Tibial artery (tissue), 4 donors: ENCODE measurements around the gene C1orf94.

Experiments
- DNase-seq, 2 donors: peaks; one replicate each; pipeline ENCODE4 v3.0.0-alpha.2; 2019
- H3K27ac ChIP-seq, 2 donors: fragments of 200-600 bp; sonication (generic) in 1 of 2; 1 replicate in 1 of 2; 2 replicates in 1 of 2; pipeline ENCODE4 v1.5.1; 2018 to 2019; ENCODE audit warnings: mild to moderate bottlenecking in 1 of 2
- H3K27me3 ChIP-seq, 2 donors: fragments of 200-600 bp; sonication (generic) in 1 of 2; one replicate each; pipeline versions ENCODE4 v1.5.1 to v1.6.0; 2016 to 2019
- H3K36me3 ChIP-seq, 3 donors: fragments of 200-600 bp; sonication (generic) in 2 of 3; one replicate each; pipeline ENCODE4 v1.5.1; 2016 to 2019; ENCODE audit warnings: mild to moderate bottlenecking in 2 of 3
- H3K4me1 ChIP-seq, 4 donors: fragments of 200-600 bp; sonication (generic) in 2 of 4; 1 replicate in 3 of 4; 2 replicates in 1 of 4; pipeline ENCODE4 v1.5.1; 2016 to 2019
- H3K4me3 ChIP-seq, 2 donors: fragments of 200-600 bp; sonication (generic) in 1 of 2; 1 replicate in 1 of 2; 2 replicates in 1 of 2; pipeline ENCODE4 v1.5.1; 2018 to 2019; ENCODE audit warnings: mild to moderate bottlenecking in 2 of 2
- H3K9me3 ChIP-seq, 3 donors: fragments of 200-600 bp; sonication (generic) in 1 of 3; one replicate each; pipeline ENCODE4 v1.5.1; 2016 to 2019
- CTCF ChIP-seq, 2 experiments: fragments of 200-600 bp in 1 of 2; fragments of 450-650 bp in 1 of 2; IDR thresholded peaks; one replicate each; pipeline ENCODE4 v1.5.1; 2017 to 2019; ENCODE audit warnings: antibody characterized with exemption in 2 of 2, mild to moderate bottlenecking in 1 of 2, moderate library complexity in 1 of 2
- intact Hi-C: fragments of 100-400 bp; cut with DNase I; formaldehyde crosslinking; loops from one replicate; pipeline ENCODE4 v1.15.0; 2023; ENCODE audit warnings: low total_unique reads

The C1orf94 gene

GRCh38 chr1:34263406-34263805 is 86.7 kb downstream of the C1orf94 start:
- Histone ChIP-seq H3K4me1 (no peaks in the 10 kb centered on the region), H3K4me3 (no peak overlapping the region), H3K36me3 (no peaks in the 10 kb centered on the region), H3K27ac (no peak overlapping the region), H3K27me3 (peaks cover 0 to 24% of the 10 kb centered on the region in 2 donors), H3K9me3 (no peaks in the 10 kb centered on the region)
- intact Hi-C loops: no loop called here
- TF ChIP-seq CTCF (IDR thresholded peaks at IDR 0.05): no peak
- DNase-seq: no peak

- no peak overlapping the region for H3K4me3 ChIP-seq
- no peak for TF ChIP-seq CTCF (IDR thresholded peaks at IDR 0.05)
- H3K27me3 ChIP-seq: peaks cover 0 to 24% of the 10 kb centered on the region in 2 donors
- no peaks in the 10 kb centered on the region for H3K36me3 ChIP-seq
- H3K27ac ChIP-seq: no peak overlapping the region
- intact Hi-C loops: no loop called here
- no peaks in the 10 kb centered on the region for H3K4me1 ChIP-seq
- no peak for DNase-seq
- no peaks in the 10 kb centered on the region for H3K9me3 ChIP-seq
These were observed 88.7 kb downstream of the C1orf94 start for GRCh38 chr1:34265396-34265795.

- H3K4me1 ChIP-seq: no peaks in the 10 kb centered on the region
- H3K4me3 ChIP-seq: no peak overlapping the region
- H3K36me3 ChIP-seq: no peaks in the 10 kb centered on the region
- H3K27me3 ChIP-seq: peaks cover 0 to 24% of the 10 kb centered on the region in 2 donors
- DNase-seq: no peak
- H3K27ac ChIP-seq: no peak overlapping the region
- TF ChIP-seq CTCF (IDR thresholded peaks at IDR 0.05): no peak
- no peaks in the 10 kb centered on the region for H3K9me3 ChIP-seq
- intact Hi-C loops: no loop called here
These were observed 89.6 kb downstream of the C1orf94 start for GRCh38 chr1:34266127-34266951.

DNA sequence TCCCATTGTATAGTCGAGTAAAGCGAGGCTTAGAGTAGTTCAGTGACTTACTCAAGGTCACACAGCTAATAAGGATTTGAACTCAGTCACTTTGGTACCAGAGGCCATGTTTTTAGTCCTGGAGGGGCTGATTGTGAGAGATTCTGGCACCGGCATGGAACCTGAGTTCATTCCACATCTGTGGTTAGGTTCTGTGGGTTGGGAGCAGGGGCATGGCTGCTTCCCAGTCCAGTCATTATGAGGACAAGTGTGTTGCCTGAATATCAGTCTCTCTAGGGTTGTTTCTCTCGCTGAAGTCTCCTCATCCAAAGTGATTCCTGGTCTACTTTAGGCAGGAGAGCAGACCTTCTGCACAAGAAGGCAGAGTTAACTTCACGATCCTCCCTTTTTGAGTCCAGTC is 90.6 kb downstream of the C1orf94 start:
- TF ChIP-seq CTCF (IDR thresholded peaks at IDR 0.05): no peak

DNA sequence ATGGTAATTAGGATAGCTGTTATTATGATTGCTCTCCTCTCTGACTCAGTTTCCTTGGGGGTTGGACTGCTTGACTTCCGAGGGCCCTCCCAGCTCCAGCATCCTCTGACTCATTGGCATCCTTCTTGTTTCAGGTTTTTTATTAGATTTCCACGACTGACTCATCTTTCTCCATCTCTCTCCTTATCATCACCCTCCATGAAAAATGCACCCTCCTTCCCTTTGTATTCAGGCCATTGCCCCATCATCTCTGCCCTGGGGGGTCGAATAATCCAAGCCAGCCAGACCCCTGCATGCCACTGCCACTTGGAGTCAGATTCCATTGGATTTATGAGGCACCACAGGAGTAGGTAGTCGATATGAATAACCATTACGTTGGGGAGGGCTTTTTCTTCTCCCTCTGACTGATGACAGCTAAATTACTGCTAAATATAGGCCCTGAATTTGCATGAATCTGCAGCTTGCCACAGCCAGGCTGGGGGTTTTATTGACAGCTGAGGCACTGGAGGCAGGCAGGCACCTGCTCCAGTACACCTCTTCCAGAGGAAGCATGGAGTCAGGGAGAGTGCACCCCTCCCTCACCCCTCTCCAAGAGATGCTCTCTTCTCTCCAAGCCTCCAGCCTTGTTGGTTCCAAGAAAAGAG is 91.7 kb downstream of the C1orf94 start:
- Histone ChIP-seq H3K36me3 (no peaks in the 10 kb centered on the region), H3K4me3 (no peak overlapping the region), H3K4me1 (no peaks in the 10 kb centered on the region), H3K27me3 (peaks cover 0 to 16% of the 10 kb centered on the region in 2 donors), H3K27ac (no peak overlapping the region), H3K9me3 (no peaks in the 10 kb centered on the region)
- DNase-seq: no peak
- intact Hi-C loops: no loop called here
- TF ChIP-seq CTCF (IDR thresholded peaks at IDR 0.05): no peak

More for the DNA sequence above, 90.6 kb downstream of the C1orf94 start:
- Histone ChIP-seq H3K9me3 (no peaks in the 10 kb centered on the region), H3K4me3 (no peak overlapping the region), H3K4me1 (no peaks in the 10 kb centered on the region), H3K27me3 (peaks cover 0 to 24% of the 10 kb centered on the region in 2 donors), H3K36me3 (no peaks in the 10 kb centered on the region), H3K27ac (no peak overlapping the region)
- no peak for DNase-seq
- intact Hi-C loops: no loop called here
